MV-4-11 (cell line): ENCODE results near the gene SRR.
A peak's percentile ranks its signal among the peaks of the same experiment; 100 is the strongest.
"Not testable (repeated sequence)": the region's sequence is repeated elsewhere in the genome, so short reads cannot be mapped to it uniquely, and the experiment has no call there.

Experiments used
- DNase-seq: peaks from one replicate; lab custom pipeline; 2025; lab: John Stamatoyannopoulos, UW

SRR gene

DNA sequence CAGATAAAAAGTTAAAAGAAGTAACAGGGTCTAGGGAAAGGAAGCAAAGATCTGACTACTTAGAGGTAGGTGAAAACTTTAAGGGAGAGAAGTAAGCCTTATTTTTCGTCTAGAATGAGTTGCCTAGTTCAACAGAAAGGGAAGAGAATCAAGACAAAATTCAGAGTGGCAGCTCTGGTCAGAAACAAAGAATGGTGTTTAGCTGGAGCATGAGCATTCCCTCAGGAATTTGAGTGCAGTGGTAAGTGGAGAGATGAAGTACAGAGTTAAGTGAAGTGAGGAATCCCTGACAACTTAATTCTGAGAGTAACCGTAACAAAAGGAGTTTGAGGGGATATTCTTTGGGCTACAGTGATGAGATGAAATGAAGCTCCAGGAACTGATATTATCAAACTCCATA is 11.7 kb upstream of the SRR start:
- DNase-seq = no peak

DNA sequence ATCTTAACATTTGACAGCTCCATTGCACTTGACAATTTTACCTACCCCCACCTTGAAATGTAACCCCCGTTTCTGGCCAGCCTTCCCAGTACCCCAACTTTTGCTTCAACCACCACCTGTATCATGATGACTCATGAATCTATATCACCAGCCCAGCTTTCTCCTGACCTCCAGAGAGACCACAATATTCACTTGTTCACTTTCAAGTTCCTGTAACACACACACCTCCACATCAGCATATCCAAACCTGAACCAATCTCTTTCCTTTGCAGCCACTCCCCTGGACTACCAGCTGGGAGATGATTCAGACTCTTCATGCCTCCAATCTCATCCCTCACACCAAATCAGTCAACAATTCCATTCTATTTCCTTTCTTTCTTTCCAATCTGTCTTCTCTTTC is 8.2 kb upstream of the SRR start:
- no peak for DNase-seq

DNA sequence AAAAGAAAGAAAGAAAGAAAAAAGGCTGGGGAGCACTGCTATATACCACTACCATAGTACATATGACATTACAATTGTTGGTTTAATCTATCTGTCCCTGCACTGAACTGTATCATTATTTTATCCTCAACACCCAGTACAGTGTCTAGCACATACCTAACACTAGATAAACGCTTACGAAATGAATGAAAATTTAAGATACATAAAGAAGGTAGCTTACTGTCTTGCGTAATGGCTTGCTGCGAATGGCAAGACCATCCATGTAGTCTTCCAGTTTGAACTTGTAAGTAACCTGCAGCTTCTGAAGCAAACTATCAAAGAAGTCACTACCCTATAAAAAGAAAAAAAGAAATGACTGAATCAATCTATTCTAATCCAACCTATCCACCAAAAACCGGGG is 6.7 kb upstream of the SRR start:
- DNase-seq = no peak

DNA sequence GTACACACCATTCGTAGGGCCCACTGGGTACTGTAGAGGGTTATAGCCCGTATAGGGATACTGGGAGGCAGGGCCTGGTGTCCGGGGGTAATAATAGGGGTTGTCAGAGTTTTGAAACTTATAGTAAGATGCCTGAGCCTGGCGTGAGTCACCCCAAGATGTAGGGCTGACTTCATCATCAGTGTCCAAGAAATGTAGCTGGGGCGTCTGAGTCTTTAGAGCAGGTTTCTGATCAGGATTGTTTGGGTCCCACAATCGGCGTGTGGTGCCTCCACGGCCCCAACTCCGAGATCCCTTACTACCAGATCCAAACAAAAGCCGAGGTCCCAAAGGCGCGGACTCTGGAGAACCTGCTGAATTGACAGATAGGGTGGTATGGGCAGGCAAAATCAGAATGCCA is 4.6 kb upstream of the SRR start:
- no peak for DNase-seq

DNA sequence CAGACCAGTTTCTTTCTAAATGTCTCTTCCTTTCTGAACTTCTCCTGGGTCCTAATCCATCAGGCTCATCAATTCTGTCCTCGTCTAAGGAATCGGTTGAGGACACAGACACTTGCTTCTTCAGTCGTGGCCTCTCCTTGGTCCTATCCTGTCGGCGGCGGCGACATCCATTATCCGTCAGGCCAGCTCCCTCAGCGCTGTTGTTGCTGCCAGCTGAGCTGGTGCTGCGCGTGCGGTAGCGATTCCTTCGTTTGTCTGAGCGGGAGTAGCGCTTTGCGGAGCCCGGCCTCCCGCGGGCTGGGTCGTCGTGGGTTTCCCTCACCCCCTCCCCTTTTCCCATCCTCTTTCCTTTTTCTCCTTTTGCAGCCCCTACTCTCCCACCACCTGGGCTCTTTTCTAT is 4.0 kb upstream of the SRR start:
- DNase-seq = no peak

DNA sequence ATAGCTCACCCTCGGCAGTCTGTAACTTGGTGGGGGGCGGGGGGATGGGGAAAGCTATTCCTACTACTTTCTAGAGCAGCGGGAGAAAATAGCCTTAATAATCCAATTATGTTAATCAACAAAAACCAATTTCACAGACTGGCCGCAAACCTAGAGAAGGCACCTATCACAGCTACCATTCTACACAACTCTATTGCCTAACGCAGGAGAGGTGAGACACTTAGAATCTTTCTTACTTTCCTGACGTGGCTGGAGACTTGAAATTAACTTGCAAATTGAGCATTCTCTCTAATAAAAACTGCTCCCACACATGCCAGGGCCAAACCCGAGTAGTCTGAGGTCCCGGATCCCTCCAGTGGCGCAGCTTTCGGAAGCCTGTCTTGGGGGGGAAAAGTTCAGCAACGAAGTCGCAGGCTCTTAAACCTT is 959 bp upstream of the SRR start:
- no peak for DNase-seq

DNA sequence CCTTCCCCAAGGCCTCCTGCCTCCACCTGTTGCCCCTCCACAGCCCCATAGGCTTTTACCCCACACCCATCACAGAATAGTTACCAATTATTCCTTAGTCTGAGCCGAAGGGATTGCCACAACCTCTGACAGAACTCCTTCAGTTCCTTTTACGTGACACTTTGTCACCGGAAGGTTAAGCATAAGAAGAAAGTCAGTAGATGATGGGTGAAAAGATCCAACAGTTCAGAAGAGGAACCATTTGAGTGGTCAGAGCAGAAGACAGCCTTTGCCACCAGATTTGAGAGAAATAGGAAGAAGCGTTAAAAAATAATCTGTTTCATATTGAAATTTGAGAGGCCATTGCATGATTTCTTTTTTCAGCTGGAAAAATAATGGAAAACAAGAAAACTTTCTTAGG is 1.2 kb downstream of the SRR start:
- DNase-seq = peak; percentile 65

DNA sequence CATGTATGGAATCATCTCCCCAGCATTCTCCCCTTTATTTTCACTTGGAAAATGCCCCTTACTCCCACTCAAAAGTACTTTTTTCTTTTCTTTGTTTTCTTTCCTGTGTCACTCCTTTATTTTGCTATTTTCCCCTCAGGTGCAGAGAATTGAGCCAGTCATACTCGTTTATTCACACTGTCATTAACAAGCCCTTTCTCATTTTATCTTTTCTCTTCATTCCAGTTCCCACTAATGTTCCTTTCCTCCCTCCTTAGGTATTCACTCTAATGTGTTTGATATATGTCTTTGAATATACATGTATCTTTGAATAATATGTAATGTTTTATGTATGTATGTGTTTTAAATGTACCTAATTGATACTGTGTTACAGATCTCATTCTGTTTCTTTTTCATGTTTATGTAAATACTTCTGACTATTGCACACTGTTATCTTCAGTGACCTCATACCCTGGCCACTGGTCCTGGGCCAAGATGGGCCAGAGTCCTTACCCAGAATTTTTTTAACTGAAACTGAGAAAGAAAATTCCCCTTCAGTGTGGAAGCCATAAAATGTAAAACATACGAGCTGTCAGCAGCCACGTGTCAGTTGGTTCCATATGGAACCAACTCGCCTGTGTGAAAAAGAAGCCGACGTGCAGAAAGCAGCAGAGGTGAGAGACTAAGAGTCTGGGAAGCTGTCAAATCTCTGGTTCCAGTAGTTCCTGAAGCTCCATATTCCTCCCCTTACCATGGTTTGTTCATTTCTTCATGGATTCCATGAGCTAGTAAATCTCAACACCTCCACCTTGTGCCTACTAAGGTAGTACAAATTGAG is 5.8 kb downstream of the SRR start:
- no peak for DNase-seq

DNA sequence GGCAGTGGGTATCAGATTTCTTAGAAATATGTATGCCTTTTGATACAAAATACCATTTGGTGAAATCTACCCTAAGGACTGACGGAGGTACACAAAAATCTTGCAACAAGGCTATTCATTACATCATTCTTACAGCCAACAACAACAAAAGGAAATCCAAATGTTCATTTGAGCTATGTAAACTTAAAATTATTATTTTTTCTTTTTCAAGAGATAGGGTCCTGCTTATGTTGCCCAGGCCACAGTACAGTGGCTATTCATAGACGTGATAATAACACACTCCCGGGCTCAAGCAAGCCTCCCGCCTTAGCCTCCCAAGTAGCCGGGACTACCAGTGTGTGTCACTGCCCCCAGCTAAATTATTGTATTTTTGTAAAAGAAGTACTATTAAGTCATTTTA is 9.0 kb downstream of the SRR start:
- no peak for DNase-seq

DNA sequence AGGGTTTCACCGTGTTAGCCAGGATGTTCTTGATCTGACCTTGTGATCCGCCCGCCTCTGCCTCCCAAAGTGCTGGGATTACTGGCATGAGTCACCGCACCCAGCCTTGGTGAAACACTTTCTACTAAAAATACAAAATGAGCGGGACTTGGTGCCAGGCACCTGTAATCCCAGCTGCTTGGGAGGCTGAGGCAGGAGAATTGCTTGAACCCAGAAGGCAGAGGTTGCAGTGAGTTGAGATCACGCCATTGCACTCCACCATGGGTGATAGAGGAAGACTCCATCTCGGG is 13.1 kb downstream of the SRR start:
- not testable (repeated sequence) for DNase-seq

DNA sequence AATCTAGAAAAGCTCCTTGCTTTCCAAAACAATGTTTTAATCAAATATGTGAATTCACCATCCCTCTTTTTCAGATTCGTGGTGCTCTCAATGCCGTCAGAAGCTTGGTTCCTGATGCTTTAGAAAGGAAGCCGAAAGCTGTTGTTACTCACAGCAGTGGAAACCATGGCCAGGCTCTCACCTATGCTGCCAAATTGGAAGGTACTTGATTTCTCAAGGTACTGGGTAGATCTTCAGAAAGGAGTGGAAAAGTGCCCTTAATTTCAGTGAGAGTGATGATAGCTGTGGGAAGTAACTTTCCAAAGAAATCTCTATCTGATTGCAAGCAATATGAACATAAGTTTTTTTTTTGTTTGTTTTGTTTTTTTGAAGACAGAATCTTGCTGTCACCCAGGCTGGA is 14.0 kb downstream of the SRR start:
- DNase-seq = no peak

DNA sequence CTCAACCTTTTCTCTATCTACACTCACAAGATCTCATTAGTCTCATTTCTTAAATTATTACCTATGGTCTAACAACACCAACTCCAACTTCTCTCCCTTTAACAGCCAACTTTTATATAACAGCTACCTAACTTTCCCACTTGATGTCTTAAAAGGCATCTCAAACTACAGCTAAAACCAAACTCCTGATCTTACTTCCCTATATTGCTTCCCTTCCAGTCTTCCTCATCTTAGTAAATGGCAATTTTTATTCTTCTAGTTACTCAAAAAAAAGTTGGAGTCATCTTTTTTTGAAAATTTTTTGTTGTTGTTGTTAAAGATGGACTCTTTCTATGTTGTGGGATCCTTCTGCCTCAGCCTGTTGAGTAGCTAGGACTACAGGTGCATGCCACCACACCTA is 15.3 kb downstream of the SRR start:
- DNase-seq = peak; percentile 7

DNA sequence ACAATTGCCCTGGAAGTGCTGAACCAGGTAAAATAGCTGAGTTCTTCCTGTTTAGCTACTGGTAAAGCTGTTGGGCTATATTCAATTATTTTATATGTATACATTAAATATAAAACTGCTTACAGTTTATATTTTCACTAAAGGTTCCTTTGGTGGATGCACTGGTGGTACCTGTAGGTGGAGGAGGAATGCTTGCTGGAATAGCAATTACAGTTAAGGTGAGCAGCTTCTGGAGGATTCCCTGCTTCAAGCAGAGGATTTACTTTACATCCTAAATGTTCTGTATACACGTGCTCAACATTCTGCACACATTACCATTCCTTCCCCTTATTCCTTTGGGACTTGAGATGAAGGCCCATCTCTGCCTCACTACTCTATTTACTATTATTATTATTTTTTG is 17.6 kb downstream of the SRR start:
- DNase-seq = no peak

DNA sequence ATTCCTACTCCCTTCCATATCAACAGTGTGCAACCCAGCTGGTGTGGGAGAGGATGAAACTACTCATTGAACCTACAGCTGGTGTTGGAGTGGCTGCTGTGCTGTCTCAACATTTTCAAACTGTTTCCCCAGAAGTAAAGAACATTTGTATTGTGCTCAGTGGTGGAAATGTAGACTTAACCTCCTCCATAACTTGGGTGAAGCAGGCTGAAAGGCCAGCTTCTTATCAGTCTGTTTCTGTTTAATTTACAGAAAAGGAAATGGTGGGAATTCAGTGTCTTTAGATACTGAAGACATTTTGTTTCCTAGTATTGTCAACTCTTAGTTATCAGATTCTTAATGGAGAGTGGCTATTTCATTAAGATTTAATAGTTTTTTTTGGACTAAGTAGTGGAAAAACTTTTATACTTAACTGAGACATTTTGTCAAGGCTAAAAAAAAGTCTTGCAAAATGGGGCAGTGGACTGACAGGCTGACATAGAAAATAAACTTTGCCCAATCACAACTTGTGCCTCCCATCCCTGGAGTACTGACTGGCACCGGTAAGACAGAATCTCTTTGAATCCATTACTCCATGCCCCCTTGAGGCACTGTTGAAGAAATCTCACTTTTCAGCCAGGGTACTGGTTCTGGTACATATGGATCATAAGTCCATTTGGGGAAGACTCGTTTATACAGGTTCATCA is 20.0 kb downstream of the SRR start:
- no peak for DNase-seq

DNA sequence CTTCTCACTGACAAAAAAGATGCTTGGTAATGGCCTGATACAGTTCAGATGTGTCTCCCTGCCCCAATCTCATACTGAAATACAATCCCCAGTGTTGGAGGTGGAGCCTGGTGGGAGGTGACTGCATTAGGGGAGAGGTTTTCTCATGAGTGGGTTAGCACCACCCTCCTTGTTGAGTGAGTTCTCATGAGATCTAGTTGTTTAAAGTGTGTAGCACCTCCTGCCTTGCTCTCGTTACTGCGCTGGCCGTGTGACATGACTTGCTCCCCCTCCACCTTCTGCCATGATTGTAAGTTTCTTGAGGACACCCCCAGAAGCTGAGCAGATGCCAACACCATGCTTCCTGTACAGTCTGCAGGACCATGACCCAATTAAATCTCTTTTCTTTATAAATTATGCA is 27.6 kb downstream of the SRR start:
- DNase-seq = no peak

DNA sequence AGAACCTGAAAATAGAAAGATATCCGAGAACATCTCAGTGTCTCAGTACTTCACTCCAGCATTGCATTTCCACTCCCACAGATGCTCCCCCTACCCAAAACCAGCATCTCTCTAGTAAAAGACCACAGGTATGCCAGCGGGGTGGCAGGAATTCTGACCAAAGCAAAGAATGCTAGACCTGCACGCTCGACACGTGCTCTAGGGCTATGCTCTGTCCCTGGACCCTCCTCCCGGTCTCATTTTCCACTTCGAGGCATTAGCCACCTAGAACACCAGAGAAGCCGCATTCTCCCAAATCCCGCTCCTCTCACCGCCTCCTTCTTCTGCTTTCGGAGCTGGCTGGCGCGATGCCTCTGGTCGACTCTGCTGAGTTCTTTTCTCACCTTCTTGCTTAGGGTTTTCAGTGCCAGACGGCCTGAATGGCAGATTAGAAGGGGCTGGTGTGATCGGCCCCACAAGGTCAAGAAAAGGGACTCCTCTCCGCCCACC is 32.0 kb downstream of the SRR start:
- DNase-seq = no peak

DNA sequence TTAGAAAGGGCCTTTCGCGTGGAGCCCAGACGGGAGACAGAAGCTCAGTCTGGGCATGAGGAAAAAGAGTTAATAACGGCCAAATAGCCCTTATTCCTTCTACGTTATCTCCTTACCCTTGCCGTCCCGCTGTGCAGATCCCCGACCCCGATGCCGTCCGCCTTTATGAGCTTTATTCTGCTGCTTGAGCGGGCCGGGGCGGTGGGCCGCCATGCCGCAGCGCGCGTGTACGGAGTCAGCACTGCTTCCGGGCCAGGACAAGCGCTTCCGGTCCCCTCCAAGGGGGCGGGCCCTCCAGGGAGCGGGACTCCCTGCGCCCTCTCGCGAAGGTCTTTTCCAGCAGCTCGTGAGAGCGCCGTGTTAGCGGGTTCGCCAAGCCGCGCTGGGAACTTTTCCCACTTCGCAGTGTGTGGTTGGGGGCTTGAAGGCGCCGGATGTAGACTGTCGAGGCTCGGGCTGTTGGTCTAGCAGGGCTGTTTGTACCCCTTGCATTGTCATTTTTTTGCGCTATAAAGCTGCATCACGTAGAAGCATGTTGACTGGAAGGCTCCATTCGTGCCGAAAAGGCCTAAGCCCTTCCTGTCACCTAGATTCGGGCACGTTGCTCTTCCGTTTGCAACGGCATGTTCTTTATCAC is 32.6 kb downstream of the SRR start, which contains the start of gene TSR1:
Gene TSR1 (minus strand): TSS at position 243 of the 637 bp plus-strand sequence. CDS start 30 bp downstream, at position 213.
- DNase-seq = peak; percentile 86

DNA sequence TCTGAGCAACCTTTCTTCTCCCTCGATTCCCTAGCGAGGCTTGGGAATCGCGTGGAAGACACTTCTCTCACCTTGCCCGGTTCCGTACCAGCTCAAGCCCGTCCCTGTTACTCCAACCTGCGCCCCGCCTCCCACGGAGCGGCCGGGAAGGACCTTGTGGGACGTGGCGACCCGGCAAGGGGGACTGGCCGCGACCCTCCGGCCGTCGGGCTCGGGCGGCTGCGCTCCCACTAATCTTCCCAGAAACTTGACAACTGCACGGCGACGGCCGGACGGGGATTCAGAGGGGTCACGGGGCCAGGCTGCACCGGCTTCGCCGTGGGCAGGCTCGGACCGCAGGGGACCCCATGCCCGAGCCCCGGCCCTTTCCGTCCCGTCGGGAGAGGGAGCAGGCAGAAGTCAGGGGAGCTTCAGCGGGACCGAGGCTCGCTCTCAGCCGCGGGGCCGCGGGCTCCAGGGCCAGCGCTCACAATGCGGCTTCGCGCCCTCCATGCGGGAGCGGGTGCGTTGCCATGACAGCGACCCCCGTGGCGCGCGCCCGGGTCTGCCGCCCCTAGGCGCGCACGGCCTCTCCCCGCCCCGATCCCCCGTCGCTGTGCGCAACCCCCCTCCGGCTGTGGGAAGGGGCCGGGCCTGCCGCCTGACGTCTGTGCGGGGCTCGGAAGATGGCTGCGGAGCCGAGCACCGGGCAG is 33.2 kb downstream of the SRR start, which contains the start of gene SGSM2:
Gene SGSM2 (plus strand): TSS at position 650 of the 692 bp plus-strand sequence. CDS start 188 bp downstream, outside the sequence.
- DNase-seq = no peak

DNA sequence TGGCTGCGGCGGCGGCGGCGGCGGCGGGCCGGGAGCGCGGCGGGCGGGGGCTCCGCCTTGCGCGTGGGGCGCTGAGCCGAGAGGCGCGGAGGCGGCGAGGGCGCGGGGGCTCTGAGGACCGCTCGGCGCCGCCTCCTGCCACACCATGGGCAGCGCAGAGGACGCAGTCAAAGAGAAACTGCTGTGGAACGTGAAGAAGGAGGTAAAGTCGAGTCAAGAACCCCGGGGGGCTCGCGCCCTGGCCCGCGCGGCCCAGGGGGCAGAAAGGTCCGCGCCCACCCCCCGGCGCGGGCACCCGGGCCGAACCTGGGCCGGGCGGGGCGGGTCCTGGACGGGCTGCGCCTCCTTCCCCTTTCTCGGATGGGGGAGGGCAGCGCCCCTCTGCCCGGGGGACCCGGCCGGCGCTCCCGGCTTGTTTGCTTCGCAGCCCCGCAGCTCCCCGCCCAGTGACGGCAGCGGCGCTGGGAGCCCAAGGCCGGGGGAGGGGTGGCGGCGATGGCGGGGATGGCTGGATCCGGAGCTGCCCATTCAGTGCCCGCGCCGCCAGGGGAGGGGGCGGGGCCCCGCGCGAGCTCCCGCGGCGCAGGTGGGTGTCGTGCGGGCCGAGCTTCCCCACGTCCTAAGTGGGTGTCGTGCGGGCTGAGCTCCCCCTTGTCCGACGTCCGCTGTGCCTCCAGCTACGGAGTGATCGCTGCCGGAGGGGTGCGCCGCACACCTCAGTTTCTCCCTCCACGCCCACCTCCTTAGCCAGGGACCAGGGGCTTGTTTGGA is 34.0 kb downstream of the SRR start:
- DNase-seq = no peak

DNA sequence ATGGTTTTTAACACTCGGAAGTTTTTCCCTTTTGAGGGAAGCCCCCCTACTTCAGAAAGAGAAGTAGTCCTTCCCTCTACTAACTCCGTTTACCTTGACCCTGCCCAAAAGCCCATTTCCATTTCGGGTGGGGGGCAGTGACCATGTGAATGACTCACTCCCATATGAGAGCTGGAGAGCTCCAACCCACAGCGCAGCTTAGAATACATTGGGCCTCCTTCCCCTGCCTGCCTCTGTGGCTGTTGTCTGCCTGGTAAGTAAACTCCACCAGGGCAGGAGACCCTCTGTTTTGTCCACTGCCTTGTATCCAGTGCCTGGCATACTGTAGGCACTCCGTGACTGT is 34.5 kb downstream of the SRR start:
- no peak for DNase-seq

DNA sequence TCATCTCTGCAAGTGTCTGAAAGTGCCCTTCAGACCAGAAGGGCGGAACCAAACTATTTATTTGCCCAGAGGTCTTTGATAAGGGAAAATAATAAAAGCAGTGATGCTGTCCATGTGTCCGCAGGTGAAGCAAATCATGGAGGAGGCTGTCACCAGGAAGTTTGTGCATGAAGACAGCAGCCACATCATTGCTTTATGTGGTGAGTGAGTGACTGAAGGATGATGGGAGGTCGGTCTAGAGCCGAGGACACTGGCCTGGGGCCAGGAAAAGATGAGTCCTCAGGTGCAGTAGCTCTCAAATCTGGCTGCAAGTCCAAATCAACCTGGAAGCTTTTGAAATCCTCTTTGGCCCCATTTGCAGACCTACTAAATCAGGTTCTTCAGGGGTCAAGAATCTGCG is 39.7 kb downstream of the SRR start:
- no peak for DNase-seq

DNA sequence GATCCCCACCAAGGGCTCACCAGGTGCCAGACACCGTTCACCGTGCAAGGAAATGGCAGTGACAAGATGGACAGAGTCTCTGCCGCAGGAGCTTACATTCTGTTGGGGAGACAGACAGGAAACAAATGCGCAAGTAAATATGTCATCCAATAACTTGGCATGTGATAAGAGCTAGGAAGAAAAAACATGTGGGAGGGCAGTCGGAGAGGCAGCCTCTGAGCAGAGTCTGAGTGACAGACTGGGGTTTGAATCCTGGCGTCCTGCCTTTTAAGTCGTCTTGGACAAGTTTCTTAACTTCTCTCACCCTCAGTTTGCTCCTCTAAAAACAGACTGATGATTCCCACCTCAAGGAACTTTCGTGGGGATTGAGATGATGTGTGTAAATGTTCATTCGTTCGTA is 40.8 kb downstream of the SRR start:
- no peak for DNase-seq
